ENCODE data around the gene MACF1.

DNA sequence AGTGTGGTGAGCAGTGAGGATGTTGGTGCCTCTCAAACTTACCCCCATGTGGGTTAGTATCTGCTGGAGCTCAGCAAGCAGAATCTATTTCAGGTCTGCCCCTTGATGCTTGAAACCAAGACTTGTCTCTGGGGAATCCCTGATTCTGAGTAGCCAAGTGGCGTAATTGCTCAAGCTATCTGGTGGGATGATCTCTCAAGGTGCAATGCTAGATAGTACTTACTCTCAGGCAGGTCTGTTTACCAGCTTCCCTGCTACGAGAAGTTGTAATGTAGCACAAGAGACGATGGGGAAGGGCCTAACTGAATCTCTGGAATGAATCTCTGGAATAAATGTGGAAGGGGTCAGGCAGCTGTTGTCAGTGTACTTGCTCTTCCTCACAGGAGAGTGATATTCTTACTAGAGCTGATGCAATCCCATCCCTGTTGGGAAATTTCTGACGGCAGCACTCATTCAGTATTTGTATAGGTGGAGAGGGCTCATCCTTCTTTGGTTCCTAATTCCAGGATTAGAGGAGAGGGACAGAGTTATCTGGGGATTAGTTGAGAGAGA lies 65.4 kb downstream of the MACF1 start:
- TF ChIP-seq, protein P1, sequence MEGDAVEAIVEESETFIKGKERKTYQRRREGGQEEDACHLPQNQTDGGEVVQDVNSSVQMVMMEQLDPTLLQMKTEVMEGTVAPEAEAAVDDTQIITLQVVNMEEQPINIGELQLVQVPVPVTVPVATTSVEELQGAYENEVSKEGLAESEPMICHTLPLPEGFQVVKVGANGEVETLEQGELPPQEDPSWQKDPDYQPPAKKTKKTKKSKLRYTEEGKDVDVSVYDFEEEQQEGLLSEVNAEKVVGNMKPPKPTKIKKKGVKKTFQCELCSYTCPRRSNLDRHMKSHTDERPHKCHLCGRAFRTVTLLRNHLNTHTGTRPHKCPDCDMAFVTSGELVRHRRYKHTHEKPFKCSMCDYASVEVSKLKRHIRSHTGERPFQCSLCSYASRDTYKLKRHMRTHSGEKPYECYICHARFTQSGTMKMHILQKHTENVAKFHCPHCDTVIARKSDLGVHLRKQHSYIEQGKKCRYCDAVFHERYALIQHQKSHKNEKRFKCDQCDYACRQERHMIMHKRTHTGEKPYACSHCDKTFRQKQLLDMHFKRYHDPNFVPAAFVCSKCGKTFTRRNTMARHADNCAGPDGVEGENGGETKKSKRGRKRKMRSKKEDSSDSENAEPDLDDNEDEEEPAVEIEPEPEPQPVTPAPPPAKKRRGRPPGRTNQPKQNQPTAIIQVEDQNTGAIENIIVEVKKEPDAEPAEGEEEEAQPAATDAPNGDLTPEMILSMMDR (IDR thresholded peaks at IDR 0.05; ENCODE audit: low read length) = no peak
- no peak for TF ChIP-seq EZH2 (optimal IDR thresholded peaks at IDR 0.05; ENCODE audit: low read depth, low read length)
